GM12873 (cell line): Measurements from ENCODE around the gene MTCL1.

Experiments
- TF ChIP-seq, protein P1 (sequence below): IDR thresholded peaks from 2 replicates; pipeline ENCODE4 v1.5.1; 2012; ENCODE audit warnings: low read depth, mild to moderate bottlenecking, moderate library complexity, low read length, control low read depth; ENCODE audit not compliant: insufficient read depth; ENCODE audit errors: missing control alignments

MTCL1 gene

DNA sequence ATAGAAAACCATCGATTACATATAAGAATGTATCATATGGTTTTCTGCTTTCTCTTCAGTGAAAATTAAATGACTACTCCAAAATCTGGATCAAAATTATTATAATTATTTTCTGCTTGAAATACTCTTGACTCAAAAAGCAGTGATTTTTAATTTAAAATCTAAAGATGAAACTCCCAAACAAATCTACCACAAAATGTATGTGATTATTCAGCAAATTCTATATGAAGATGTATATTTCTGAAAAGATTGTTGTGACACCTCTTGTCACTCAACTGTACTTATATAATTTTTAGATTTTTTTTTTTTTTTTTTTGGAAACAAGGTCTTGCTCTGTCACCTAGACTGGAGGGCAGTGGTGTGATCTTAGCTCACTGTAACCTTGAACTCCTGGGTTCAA, 98.6 kb downstream of the MTCL1 start:
- TF ChIP-seq, protein P1, sequence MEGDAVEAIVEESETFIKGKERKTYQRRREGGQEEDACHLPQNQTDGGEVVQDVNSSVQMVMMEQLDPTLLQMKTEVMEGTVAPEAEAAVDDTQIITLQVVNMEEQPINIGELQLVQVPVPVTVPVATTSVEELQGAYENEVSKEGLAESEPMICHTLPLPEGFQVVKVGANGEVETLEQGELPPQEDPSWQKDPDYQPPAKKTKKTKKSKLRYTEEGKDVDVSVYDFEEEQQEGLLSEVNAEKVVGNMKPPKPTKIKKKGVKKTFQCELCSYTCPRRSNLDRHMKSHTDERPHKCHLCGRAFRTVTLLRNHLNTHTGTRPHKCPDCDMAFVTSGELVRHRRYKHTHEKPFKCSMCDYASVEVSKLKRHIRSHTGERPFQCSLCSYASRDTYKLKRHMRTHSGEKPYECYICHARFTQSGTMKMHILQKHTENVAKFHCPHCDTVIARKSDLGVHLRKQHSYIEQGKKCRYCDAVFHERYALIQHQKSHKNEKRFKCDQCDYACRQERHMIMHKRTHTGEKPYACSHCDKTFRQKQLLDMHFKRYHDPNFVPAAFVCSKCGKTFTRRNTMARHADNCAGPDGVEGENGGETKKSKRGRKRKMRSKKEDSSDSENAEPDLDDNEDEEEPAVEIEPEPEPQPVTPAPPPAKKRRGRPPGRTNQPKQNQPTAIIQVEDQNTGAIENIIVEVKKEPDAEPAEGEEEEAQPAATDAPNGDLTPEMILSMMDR = no peak

DNA sequence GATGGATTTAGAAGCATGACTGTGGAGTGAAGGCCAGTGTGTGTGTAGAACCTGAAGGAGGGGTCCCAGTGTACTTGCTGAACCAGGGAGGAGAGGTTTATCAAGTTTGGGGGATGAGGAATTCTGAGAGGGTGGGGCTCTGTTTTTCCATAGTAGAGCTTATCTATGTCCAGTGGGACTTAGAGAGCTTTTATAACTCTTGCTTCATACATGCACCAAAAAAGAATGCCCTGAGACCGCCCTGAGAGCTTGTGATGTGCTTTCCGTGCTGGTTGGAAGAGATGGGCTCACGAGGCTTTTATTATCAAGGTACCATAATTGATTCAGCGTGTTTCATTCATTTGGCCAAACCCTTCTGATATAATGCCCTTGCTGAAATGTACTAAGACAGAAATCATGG, 100.2 kb downstream of the MTCL1 start:
- TF ChIP-seq, protein P1 = no peak

DNA sequence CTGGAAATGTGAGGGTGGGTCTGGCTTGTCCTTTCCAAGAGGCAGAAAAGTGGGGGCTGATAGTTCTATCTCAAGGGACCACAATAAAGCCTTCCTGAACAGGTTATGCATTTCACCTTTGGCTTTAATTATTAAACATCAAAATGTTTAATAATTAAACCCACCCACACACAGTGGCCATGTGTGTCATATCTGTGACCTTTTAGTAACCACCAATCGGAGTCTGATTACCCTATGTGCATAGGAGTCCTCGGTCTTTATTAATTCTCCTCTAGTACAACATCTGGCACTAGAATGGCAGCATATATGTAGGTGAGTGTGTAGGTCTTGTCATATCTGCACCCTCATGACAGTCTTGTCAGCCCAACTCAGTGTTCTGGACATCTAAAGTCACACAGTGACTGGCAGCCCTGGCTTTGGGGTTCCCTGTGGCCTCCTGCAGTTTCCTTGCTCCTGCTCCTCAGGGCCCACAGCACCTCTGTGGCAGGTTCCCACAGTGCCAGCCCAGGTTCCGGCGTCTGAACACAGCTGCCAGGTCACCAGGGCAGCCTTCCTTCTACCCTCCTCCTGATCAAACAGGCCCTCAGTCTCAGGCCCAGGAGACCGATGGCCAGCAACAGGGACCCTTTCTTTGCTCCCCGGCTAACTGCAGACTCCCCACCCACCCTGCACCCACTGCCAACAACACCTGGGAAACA, 100.9 kb downstream of the MTCL1 start:
- TF ChIP-seq, protein P1 = no peak

DNA sequence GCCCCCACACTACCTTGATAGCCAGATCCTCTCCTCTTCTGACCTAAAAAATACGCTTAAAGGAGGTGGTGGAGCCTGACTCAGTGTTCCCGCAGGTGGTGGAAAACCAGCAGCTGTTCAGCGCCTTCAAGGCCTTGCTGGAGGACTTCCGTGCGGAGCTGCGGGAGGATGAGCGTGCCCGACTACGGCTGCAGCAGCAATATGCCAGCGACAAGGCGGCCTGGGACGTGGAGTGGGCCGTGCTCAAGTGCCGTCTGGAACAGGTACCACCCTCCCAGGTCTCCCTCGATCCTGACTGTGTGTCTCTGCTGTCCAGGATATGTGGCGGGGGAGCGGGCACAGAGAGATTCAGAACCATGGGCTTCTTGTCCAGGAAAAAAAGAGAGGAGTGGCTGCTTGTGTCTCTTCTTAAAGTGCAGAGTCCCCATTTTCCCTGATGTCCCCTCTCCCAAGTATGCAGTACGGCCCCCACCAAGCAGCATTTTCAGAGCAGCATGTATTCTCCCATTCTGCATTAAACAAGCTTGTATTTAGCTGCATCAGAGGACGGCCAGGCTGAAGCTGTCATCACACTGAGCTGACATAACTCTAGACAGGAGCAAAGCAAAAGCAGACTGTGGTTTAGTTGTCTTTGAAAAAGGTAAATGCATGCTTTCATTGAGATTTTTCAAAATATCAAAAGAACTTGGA, 101.6 kb downstream of the MTCL1 start:
- TF ChIP-seq, protein P1 = no peak

DNA sequence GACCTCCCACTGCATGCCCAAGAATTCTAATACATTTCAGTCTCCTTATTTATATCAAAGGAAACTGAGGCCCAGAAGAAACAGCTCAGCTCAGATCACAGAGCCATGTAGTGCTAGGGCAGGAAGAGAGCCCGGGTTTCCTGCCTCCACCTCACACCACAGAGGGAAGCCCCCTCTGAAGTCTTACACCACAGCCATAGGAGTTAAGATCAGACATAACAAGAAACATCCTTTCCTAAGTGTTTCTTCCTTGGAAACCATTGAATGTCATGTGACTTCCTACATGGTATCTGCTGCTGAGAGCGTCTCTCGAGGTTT, 102.1 kb downstream of the MTCL1 start:
- TF ChIP-seq, protein P1 = no peak

DNA sequence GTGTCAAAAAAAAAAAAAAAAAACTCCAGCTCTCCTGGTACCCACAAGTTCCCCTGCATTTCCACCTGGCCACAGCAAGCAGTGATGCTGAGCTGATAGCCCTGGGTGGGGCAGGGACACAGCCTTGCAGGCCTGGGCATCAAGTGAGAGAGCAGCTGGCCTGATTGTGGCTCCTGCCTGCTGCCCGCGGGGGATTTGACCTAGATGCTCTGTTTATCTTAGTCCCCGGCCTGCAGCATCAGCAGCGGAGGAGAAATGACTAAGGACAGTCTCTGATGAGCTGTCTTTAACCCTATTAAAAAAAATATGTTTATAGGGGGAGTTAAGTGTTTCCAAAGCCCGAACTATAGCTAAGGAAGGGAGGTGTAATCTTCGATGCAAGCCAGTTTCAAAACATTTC, 102.6 kb downstream of the MTCL1 start:
- TF ChIP-seq, protein P1 = no peak

DNA sequence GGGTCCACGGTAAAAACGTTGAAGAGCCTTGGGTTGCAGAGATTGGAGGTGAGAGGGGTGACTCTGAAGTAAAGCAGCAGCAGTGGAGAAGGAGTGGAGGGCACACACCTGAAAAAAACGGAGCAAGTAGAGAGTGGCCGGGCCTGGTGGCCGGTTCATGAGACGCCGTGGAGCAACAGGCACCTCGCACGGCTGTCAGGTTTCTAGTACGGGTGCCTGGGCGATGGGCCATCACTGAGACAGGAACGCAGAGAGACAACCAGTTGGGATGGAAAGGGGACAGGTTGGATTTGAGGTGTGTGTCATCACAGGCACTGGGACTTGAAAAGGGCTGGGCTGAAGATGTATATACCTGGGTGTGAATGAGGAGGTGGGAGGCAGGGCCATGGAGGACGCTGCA, 104.2 kb downstream of the MTCL1 start:
- TF ChIP-seq, protein P1 = no peak
